Adrenal gland (tissue), 12 donors: ENCODE results near the gene SP6. TPM values are rescaled to one million over a fixed set of nuclear protein-coding genes. Genes with fewer than 3 reads are reported as not detected.

Experiments used
- DNase-seq, 7 donors: peaks; one replicate each; pipeline ENCODE4 v3.0.0-alpha.2; 2019 to 2020
- H3K27ac ChIP-seq, 5 donors: fragments of 200-600 bp; sonication (generic) in 4 of 5; 1 replicate in 3 of 5; 2 replicates in 2 of 5; pipeline versions ENCODE4 v1.5.1 to v1.8.0; 2016 to 2020; ENCODE audit warnings: mild to moderate bottlenecking in 1 of 5
- H3K27me3 ChIP-seq: fragments of 200-600 bp; 2 replicates; pipeline ENCODE4 v1.8.0; 2021
- H3K36me3 ChIP-seq, 2 donors: fragments of 200-600 bp; replicated peaks in 1 of 2; 1 replicate in 1 of 2; 2 replicates in 1 of 2; pipeline versions ENCODE4 v1.5.1 to v1.8.0; 2018 to 2022
- H3K4me1 ChIP-seq, 2 donors: fragments of 200-600 bp; replicated peaks in 1 of 2; 1 replicate in 1 of 2; 2 replicates in 1 of 2; pipeline versions ENCODE4 v1.5.1 to v1.8.0; 2018 to 2021
- H3K4me3 ChIP-seq, 4 donors: fragments of 200-600 bp; sonication (generic) in 3 of 4; one replicate each; pipeline ENCODE4 v1.5.1; 2016 to 2018
- H3K9me3 ChIP-seq, 3 donors: fragments of 200-600 bp; sonication (generic) in 1 of 3; replicated peaks in 1 of 3; 1 replicate in 2 of 3; 2 replicates in 1 of 3; pipeline versions ENCODE4 v1.5.1 to v1.8.0; 2016 to 2021
- CTCF ChIP-seq, 6 experiments: fragments of 450-650 bp in 4 of 6; fragments of 200-600 bp in 2 of 6; sonication (generic) in 1 of 6; IDR thresholded peaks; 1 replicate in 5 of 6; 2 replicates in 1 of 6; pipeline versions ENCODE4 v1.5.1 to v1.8.0; 2016 to 2021; ENCODE audit warnings: antibody characterized with exemption in 6 of 6, mild to moderate bottlenecking in 2 of 6, moderate library complexity in 1 of 6
- POLR2A ChIP-seq, 2 donors: fragments of 450-650 bp; IDR thresholded peaks; one replicate each; pipeline ENCODE4 v1.6.1; 2017; ENCODE audit warnings: antibody characterized with exemption in 2 of 2, mild to moderate bottlenecking in 2 of 2, moderate library complexity in 1 of 2
- WGBS, 4 donors: extraction: QIAGEN DNeasy Blood & Tissue Kit in 2 of 4; methylation state at CpG; one replicate each; pipeline versions ENCODE4 v1.1.5 to v1.1.7; 2013 to 2017; 5-methylcytosine and 5-hydroxymethylcytosine counted together
- intact Hi-C, 2 donors: fragments of 100-400 bp; cut with DNase I; formaldehyde crosslinking; loops; one replicate each; pipeline versions ENCODE4 v1.14.1 to v1.15.0; 2022 to 2023
- polyA plus RNA-seq, 3 donors: library from polyadenylated mRNA; stranded (reverse); fragments of 200-250 nt in 2 of 3; fragments of 350-450 nt in 1 of 3; fragmentation: Illumina TruSeq in 1 of 3; extraction: RNeasy Lipid Tissue Mini Kit (QIAGEN cat#74804) in 1 of 3; gene quantifications; one replicate each; pipeline ENCODE4 v1.2.3, GENCODE V29; 2013 to 2014
- total RNA-seq, 9 donors: library from RNA; depleted of rRNA in 4 of 9; stranded (reverse); fragments of >200 nt in 4 of 9; fragments of 120-200 nt in 1 of 9; fragmentation: NEBNext Ultra II Directional in 1 of 9; extraction: Animal tissue kit (Norgen Biotek cat#: 25700) in 1 of 9; gene quantifications; one replicate each; pipeline versions ENCODE4 v1.1.0 to v1.2.4, GENCODE V29; 2013 to 2023
- donor health status: healthy with polysubstance abuse.
- donor health status: Bipolar disorder and iron deficiency.
- donor health status: DM: yes; HTN: yes; CAD: no.
- donor health status: DM: no; HTN: no; CAD: no.
- donor health status: DM: no; HTN: no; CAD: no.
- donor health status: DM: yes; HTN: yes; CAD: no.

Gene SP6
- total and polyA plus RNA-seq, 12 donors: 0.06 to 3.5 (median 1.0) TPM

- DNase-seq: no peak
- Histone ChIP-seq H3K27me3 (no peaks in the 10 kb centered on the region), H3K9me3 (no peaks in the 10 kb centered on the region), H3K4me3 (no peak overlapping the region), H3K4me1 (peaks cover 11 to 12% of the 10 kb centered on the region in 2 donors), H3K27ac (no peak overlapping the region), H3K36me3 (peaks cover 0 to 39% of the 10 kb centered on the region in 2 donors)
- WGBS, 4 donors: 92 to 96% (median 95%) methylated on average over 9 to 11 of the region's 11 CpGs
- no peak for TF ChIP-seq POLR2A (IDR thresholded peaks at IDR 0.05)
- TF ChIP-seq CTCF (IDR thresholded peaks at IDR 0.05): no peak
- intact Hi-C loops: no loop called here
These were observed 32.8 kb downstream of the SP6 start for GRCh38 chr17:47818002-47818695.

GRCh38 chr17:47816947-47817346 lies 34.0 kb downstream of the SP6 start:
- H3K27me3 ChIP-seq: no peaks in the 10 kb centered on the region
- H3K4me1 ChIP-seq: peaks cover 3 to 7% of the 10 kb centered on the region in 2 donors
- intact Hi-C loops: no loop called here
- 94 to 97% (median 95%) methylated on average over 10 of the region's 10 CpGs for WGBS, 4 donors
- H3K9me3 ChIP-seq: no peaks in the 10 kb centered on the region
- DNase-seq: no peak
- H3K36me3 ChIP-seq: peaks cover 0 to 38% of the 10 kb centered on the region in 2 donors
- H3K4me3 ChIP-seq: no peak overlapping the region
- no peak overlapping the region for H3K27ac ChIP-seq
- TF ChIP-seq CTCF (IDR thresholded peaks at IDR 0.05) (no peak), POLR2A (IDR thresholded peaks at IDR 0.05) (no peak)

- no peak overlapping the region for H3K27ac ChIP-seq
- H3K27me3 ChIP-seq: no peaks in the 10 kb centered on the region
- H3K9me3 ChIP-seq: no peaks in the 10 kb centered on the region
- H3K36me3 ChIP-seq: peaks cover 0 to 38% of the 10 kb centered on the region in 2 donors
- DNase-seq: no peak
- H3K4me1 ChIP-seq: peaks cover 0 to 2% of the 10 kb centered on the region in 2 donors
- TF ChIP-seq POLR2A (IDR thresholded peaks at IDR 0.05) (no peak), CTCF (IDR thresholded peaks at IDR 0.05) (no peak)
- intact Hi-C loops: no loop called here
- 91 to 97% (median 95%) methylated on average over 6 to 21 of the region's 21 CpGs for WGBS, 4 donors
- no peak overlapping the region for H3K4me3 ChIP-seq
These were observed 34.7 kb downstream of the SP6 start for GRCh38 chr17:47816111-47816735.

GRCh38 chr17:47815106-47815918 lies 35.7 kb downstream of the SP6 start:
- H3K27ac ChIP-seq: no peak overlapping the region
- H3K27me3 ChIP-seq: no peaks in the 10 kb centered on the region
- no peak overlapping the region for H3K4me3 ChIP-seq
- 93 to 96% (median 94%) methylated on average over 14 to 21 of the region's 21 CpGs for WGBS, 4 donors
- no peaks in the 10 kb centered on the region for H3K9me3 ChIP-seq
- intact Hi-C loops: no loop called here
- DNase-seq: no peak
- H3K36me3 ChIP-seq: peaks cover 0 to 38% of the 10 kb centered on the region in 2 donors
- TF ChIP-seq POLR2A (IDR thresholded peaks at IDR 0.05): no peak
- TF ChIP-seq CTCF (IDR thresholded peaks at IDR 0.05): no peak
- H3K4me1 ChIP-seq: peaks cover 0 to 1% of the 10 kb centered on the region in 2 donors
